GM23338 (cell line): ENCODE results near the gene RNASE3. TPM values are rescaled to one million over a fixed set of nuclear protein-coding genes. Genes with fewer than 3 reads are reported as not detected.
"Not testable (repeated sequence)": the region's sequence is repeated elsewhere in the genome, so short reads cannot be mapped to it uniquely, and the experiment has no call there.

Experiments used
- ATAC-seq: fragments of 200-7000 bp; cut with Tn5 transposase; 3 replicates; pipeline ENCODE4 v1.9.1; 2020
- DNase-seq: peaks from one replicate; pipeline ENCODE4 v3.0.0-alpha.2; 2015; ENCODE audit warnings: low spot score
- H2AFZ ChIP-seq: fragments of 200-600 bp; sonication (generic); 2 replicates; pipeline ENCODE4 v1.8.0; 2016; ENCODE audit warnings: antibody characterized with exemption, mild to moderate bottlenecking, moderate library complexity
- H3F3A ChIP-seq: fragments of 200-600 bp; sonication (generic); replicated peaks from 2 replicates; pipeline ENCODE4 v1.8.0; 2017; ENCODE audit warnings: antibody characterized with exemption, mixed run types, low read depth
- H3K27ac ChIP-seq: fragments of 200-600 bp; sonication (generic); 2 replicates; pipeline ENCODE4 v1.6.1; 2016; ENCODE audit warnings: low read depth
- H3K27me3 ChIP-seq: fragments of 200-600 bp; sonication (generic); 2 replicates; pipeline ENCODE4 v1.8.0; 2016; ENCODE audit warnings: mild to moderate bottlenecking, mixed run types, moderate library complexity; ENCODE audit not compliant: insufficient read depth
- H3K36me3 ChIP-seq: fragments of 200-600 bp; sonication (generic); 2 replicates; pipeline ENCODE4 v1.8.0; 2016; ENCODE audit warnings: mild to moderate bottlenecking; ENCODE audit not compliant: insufficient read depth
- H3K4me1 ChIP-seq: fragments of 200-600 bp; sonication (generic); 2 replicates; pipeline ENCODE4 v1.8.0; 2016; ENCODE audit warnings: mild to moderate bottlenecking, moderate library complexity; ENCODE audit not compliant: insufficient read depth
- H3K4me2 ChIP-seq: fragments of 200-600 bp; sonication (generic); 2 replicates; pipeline ENCODE4 v1.7.1; 2017; ENCODE audit warnings: mixed run types
- H3K4me3 ChIP-seq: fragments of 200-600 bp; sonication (generic); 2 replicates; pipeline ENCODE4 v1.6.1; 2016; ENCODE audit warnings: mixed run types
- H3K79me2 ChIP-seq: fragments of 200-600 bp; sonication (generic); replicated peaks from 2 replicates; pipeline ENCODE4 v1.8.0; 2017; ENCODE audit warnings: mild to moderate bottlenecking; ENCODE audit not compliant: insufficient read depth
- H3K9me2 ChIP-seq: fragments of 200-600 bp; sonication (generic); 2 replicates; pipeline ENCODE4 v1.8.0; 2017; ENCODE audit not compliant: insufficient read depth
- H4K20me1 ChIP-seq: fragments of 200-600 bp; sonication (generic); replicated peaks from 2 replicates; pipeline ENCODE4 v1.8.0; 2017; ENCODE audit warnings: mild to moderate bottlenecking; ENCODE audit not compliant: insufficient read depth
- H3K27ac Mint-ChIP-seq: 2 replicates; pipeline ENCODE4 v1.8.0; 2020; ENCODE audit warnings: inconsistent platforms, mild to moderate bottlenecking, moderate library complexity, mixed read lengths
- H3K27me3 Mint-ChIP-seq: 3 replicates; pipeline ENCODE4 v1.8.0; 2022; ENCODE audit warnings: low read depth, mild to moderate bottlenecking, moderate library complexity, mixed read lengths, inconsistent platforms; ENCODE audit not compliant: insufficient read depth, poor library complexity
- H3K36me3 Mint-ChIP-seq: 3 replicates; pipeline ENCODE4 v1.8.0; 2021; ENCODE audit warnings: low read depth, mild to moderate bottlenecking, inconsistent platforms, moderate library complexity, mixed read lengths
- H3K4me1 Mint-ChIP-seq: 3 replicates; pipeline ENCODE4 v1.8.0; 2020; ENCODE audit warnings: mild to moderate bottlenecking, inconsistent platforms, mixed read lengths
- H3K4me3 Mint-ChIP-seq: 3 replicates; pipeline ENCODE4 v1.8.0; 2021; ENCODE audit warnings: moderate library complexity, mild to moderate bottlenecking, inconsistent platforms, mixed read lengths
- H3K9me3 Mint-ChIP-seq: 3 replicates; pipeline ENCODE4 v1.8.0; 2020; ENCODE audit warnings: moderate library complexity, mild to moderate bottlenecking, inconsistent platforms, mixed read lengths
- EZH2 ChIP-seq: fragments of 200-600 bp; sonication (generic); IDR thresholded peaks from one replicate; pipeline ENCODE4 v1.8.0; 2017; ENCODE audit warnings: antibody characterized with exemption, mild to moderate bottlenecking, low read depth; ENCODE audit not compliant: unreplicated experiment
- STAT1 ChIP-seq: IDR thresholded peaks from one replicate; pipeline ENCODE4 v1.6.1; 2016; ENCODE audit warnings: antibody characterized with exemption; ENCODE audit not compliant: unreplicated experiment
- long read RNA-seq: library from polyadenylated mRNA; unstranded; transcript quantifications from one replicate; pipeline ENCODE4 v2.0.0, GENCODE V29; 2020; ENCODE audit not compliant: unreplicated experiment
- polyA plus RNA-seq: library from polyadenylated mRNA; unstranded; fragments of >200 nt; fragmentation: Nextera tagmentation; extraction: Ambion mirVana; gene quantifications from 2 replicates; pipeline ENCODE4 v1.2.1, GENCODE V29; 2016
- total RNA-seq: library from RNA; depleted of rRNA; stranded (reverse); fragments of >200 nt; shearing (Covaris generic); gene quantifications from 2 replicates; pipeline ENCODE4 v1.2.3, GENCODE V29; 2014; rRNA removed
- TF ChIP-seq, protein P1 (sequence below): IDR thresholded peaks from one replicate; pipeline ENCODE4 v1.6.1; 2018; ENCODE audit warnings: antibody characterized with exemption; ENCODE audit not compliant: unreplicated experiment
- TF ChIP-seq, protein P2 (sequence below), 2 experiments: fragments of 200-600 bp in 1 of 2; sonication (generic) in 1 of 2; conservative IDR thresholded peaks; 2 replicates each; pipeline versions ENCODE4 v1.5.1 to v1.6.1; 2016 to 2017; ENCODE audit warnings: antibody characterized with exemption in 2 of 2, low read depth in 2 of 2, mild to moderate bottlenecking in 2 of 2, moderate library complexity in 1 of 2

The RNASE3 gene
- total RNA-seq: not detected in 2 replicates
- not detected in 2 replicates for polyA plus RNA-seq
- long read RNA-seq: 0 reads

DNA sequence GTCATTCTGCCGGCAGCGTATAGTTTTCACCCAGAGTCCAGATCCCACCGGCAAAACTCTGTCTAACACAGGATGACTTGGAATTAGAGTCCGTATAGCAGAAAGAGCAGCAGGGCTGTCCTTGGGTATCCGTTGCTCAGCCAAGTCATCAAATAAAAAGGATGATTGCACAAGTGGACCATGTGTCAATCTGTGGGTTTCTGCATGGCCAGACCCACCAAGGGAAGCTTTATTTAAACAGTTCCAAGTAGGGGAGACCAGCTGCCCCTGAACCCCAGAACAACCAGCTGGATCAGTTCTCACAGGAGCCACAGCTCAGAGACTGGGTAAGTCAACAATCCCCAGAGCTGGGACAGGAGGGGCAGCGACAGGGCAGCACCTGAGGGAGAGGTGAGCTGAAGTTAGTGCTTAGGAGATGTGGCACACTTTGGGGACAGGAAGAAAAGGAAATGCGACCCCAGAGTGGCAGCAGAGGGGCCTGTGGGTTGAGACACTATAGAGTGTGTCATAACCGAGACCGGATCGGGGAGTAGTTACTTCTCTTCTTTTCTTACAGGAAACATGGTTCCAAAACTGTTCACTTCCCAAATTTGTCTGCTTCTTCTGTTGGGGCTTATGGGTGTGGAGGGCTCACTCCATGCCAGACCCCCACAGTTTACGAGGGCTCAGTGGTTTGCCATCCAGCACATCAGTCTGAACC, at the start of gene RNASE3:
Gene RNASE3 (plus strand): TSS at position 260 of the 700 bp plus-strand sequence. CDS start 302 bp downstream, at position 562.
- not testable (repeated sequence) for DNase-seq, H3K27me3 Mint-ChIP-seq, ATAC-seq

DNA sequence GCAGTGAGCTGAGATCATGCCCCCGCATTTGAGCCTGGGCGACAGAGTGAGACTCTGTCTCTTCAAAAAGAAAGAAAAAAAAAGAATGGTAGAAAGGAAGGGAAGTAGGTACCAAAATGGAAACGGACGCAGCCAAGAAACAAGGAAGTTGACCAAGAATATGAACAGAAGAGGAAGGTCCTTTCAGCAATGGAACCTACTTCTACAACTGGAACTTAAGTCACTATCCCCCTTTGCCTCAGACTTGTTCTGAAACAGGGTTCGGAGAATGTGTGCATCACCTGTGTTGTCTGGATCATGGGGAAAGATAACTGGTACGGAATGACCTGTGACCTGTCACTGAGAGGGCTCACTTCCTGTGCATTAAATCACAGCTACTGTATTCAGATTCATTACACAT, 44.6 kb upstream of the RNASE3 start:
- Histone ChIP-seq H3K4me3 (no peak overlapping the region), H3K36me3 (no peaks in the 10 kb centered on the region), H2AFZ (no peak overlapping the region), H3K4me1 (peaks cover 7% of the 10 kb centered on the region; the same call in 1 of the 2 replicates), H4K20me1 (no peaks in the 10 kb centered on the region), H3K4me2 (no peak overlapping the region), H3K27ac (no peak overlapping the region), H3F3A (no peaks in the 10 kb centered on the region), H3K9me2 (0 out of 2 replicates have a peak, but pooled peaks cover 3% of the 10 kb centered on the region), H3K79me2 (no peaks in the 10 kb centered on the region), H3K27me3 (no peaks in the 10 kb centered on the region)
- no peak for DNase-seq
- no peaks in the 10 kb centered on the region for H3K36me3 Mint-ChIP-seq
- H3K9me3 Mint-ChIP-seq: no peaks in the 10 kb centered on the region
- TF ChIP-seq, protein P1, sequence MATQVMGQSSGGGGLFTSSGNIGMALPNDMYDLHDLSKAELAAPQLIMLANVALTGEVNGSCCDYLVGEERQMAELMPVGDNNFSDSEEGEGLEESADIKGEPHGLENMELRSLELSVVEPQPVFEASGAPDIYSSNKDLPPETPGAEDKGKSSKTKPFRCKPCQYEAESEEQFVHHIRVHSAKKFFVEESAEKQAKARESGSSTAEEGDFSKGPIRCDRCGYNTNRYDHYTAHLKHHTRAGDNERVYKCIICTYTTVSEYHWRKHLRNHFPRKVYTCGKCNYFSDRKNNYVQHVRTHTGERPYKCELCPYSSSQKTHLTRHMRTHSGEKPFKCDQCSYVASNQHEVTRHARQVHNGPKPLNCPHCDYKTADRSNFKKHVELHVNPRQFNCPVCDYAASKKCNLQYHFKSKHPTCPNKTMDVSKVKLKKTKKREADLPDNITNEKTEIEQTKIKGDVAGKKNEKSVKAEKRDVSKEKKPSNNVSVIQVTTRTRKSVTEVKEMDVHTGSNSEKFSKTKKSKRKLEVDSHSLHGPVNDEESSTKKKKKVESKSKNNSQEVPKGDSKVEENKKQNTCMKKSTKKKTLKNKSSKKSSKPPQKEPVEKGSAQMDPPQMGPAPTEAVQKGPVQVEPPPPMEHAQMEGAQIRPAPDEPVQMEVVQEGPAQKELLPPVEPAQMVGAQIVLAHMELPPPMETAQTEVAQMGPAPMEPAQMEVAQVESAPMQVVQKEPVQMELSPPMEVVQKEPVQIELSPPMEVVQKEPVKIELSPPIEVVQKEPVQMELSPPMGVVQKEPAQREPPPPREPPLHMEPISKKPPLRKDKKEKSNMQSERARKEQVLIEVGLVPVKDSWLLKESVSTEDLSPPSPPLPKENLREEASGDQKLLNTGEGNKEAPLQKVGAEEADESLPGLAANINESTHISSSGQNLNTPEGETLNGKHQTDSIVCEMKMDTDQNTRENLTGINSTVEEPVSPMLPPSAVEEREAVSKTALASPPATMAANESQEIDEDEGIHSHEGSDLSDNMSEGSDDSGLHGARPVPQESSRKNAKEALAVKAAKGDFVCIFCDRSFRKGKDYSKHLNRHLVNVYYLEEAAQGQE: no peak
- TF ChIP-seq STAT1 (no peak), EZH2 (no peak)
- TF ChIP-seq, protein P2, sequence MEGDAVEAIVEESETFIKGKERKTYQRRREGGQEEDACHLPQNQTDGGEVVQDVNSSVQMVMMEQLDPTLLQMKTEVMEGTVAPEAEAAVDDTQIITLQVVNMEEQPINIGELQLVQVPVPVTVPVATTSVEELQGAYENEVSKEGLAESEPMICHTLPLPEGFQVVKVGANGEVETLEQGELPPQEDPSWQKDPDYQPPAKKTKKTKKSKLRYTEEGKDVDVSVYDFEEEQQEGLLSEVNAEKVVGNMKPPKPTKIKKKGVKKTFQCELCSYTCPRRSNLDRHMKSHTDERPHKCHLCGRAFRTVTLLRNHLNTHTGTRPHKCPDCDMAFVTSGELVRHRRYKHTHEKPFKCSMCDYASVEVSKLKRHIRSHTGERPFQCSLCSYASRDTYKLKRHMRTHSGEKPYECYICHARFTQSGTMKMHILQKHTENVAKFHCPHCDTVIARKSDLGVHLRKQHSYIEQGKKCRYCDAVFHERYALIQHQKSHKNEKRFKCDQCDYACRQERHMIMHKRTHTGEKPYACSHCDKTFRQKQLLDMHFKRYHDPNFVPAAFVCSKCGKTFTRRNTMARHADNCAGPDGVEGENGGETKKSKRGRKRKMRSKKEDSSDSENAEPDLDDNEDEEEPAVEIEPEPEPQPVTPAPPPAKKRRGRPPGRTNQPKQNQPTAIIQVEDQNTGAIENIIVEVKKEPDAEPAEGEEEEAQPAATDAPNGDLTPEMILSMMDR (conservative IDR thresholded peaks at IDR 0.05; ENCODE audit: low read depth in 2 of 2): no peak
- H3K4me1 Mint-ChIP-seq: peaks cover 19% of the 10 kb centered on the region
- no peak overlapping the region for H3K27ac Mint-ChIP-seq
- no peak overlapping the region for H3K4me3 Mint-ChIP-seq
- ATAC-seq: no peak
- no peaks in the 10 kb centered on the region for H3K27me3 Mint-ChIP-seq

More for the DNA sequence above, at the start of gene RNASE3:
- not testable (repeated sequence) for H3K4me2 ChIP-seq, H3K4me1 ChIP-seq, H3K4me3 ChIP-seq, H3K36me3 ChIP-seq, H3F3A ChIP-seq, H2AFZ ChIP-seq, H3K36me3 Mint-ChIP-seq, H3K9me3 Mint-ChIP-seq, H4K20me1 ChIP-seq, H3K9me2 ChIP-seq, H3K79me2 ChIP-seq, H3K4me3 Mint-ChIP-seq, H3K27me3 ChIP-seq, H3K27ac ChIP-seq, H3K27ac Mint-ChIP-seq, H3K4me1 Mint-ChIP-seq
